IMR-90 (cell line): ENCODE data around the gene ANKDD1B. TPM values are rescaled to one million over a fixed set of nuclear protein-coding genes. Genes with fewer than 3 reads are reported as not detected.
A peak's percentile ranks its signal among the peaks of the same experiment; 100 is the strongest.

Source experiments
- ATAC-seq: fragments of 200-7000 bp; cut with Tn5 transposase; 2 replicates; pipeline ENCODE4 v1.9.1; 2020; ENCODE audit warnings: low read depth, mild to moderate bottlenecking, moderate library complexity
- BruUV-seq: library from RNA; stranded (reverse); fragments of 400-500 nt; replicated peaks from 2 replicates; lab custom pipeline; 2021; lab: Mats Ljungman, UMichigan
- CTCF ChIA-PET: fragments of 300-600 bp; formaldehyde crosslinking; extraction: SDS; loops from one replicate; lab custom pipeline; 2021; ENCODE audit warnings: antibody characterized with exemption; lab: Yijun Ruan, JAX
- POLR2A ChIA-PET: fragments of 300-600 bp; sonication (Branson Sonifier 250); formaldehyde crosslinking; loops from one replicate; lab custom pipeline; 2022; ENCODE audit warnings: antibody characterized with exemption; ENCODE audit not compliant: unreplicated experiment; lab: Charles Lee
- DNase-seq: peaks from one replicate; pipeline ENCODE4 v3.0.0; 2013
- H2AFZ ChIP-seq: replicated peaks from 2 replicates; pipeline ENCODE3; 2013; ENCODE audit warnings: low read length, mild to moderate bottlenecking; ENCODE audit not compliant: poor library complexity
- H2AK5ac ChIP-seq: 2 replicates; pipeline ENCODE4 v1.6.1; 2013; ENCODE audit warnings: low read depth, low read length, inconsistent platforms
- H2AK9ac ChIP-seq: replicated peaks from 2 replicates; pipeline ENCODE3; 2013; ENCODE audit warnings: mild to moderate bottlenecking, low read depth, low read length, moderate library complexity; ENCODE audit not compliant: poor library complexity
- H2BK120ac ChIP-seq: 2 replicates; pipeline ENCODE4 v1.6.1; 2013; ENCODE audit warnings: low read depth, low read length, inconsistent platforms
- H2BK15ac ChIP-seq: 3 replicates; pipeline ENCODE4 v1.6.1; 2013; ENCODE audit warnings: low read depth, low read length, inconsistent platforms
- H2BK20ac ChIP-seq: 2 replicates; pipeline ENCODE4 v1.6.1; 2013; ENCODE audit warnings: low read depth, mild to moderate bottlenecking, inconsistent platforms, low read length, moderate library complexity
- H2BK5ac ChIP-seq: 2 replicates; pipeline ENCODE4 v1.6.1; 2013; ENCODE audit warnings: mild to moderate bottlenecking, low read depth, low read length, inconsistent platforms; ENCODE audit not compliant: poor library complexity, severe bottlenecking
- H3K14ac ChIP-seq: replicated peaks from 2 replicates; pipeline ENCODE4 v1.6.1; 2013; ENCODE audit warnings: low read depth, low read length, inconsistent platforms
- H3K18ac ChIP-seq: 2 replicates; pipeline ENCODE4 v1.6.1; 2013; ENCODE audit warnings: low read depth, low read length, control low read depth
- H3K23ac ChIP-seq: 2 replicates; pipeline ENCODE4 v1.6.1; 2013; ENCODE audit warnings: low read depth, low read length, inconsistent platforms
- H3K27ac ChIP-seq: 2 replicates; pipeline ENCODE4 v1.5.1; 2013; ENCODE audit warnings: mild to moderate bottlenecking, control low read depth, low read length; ENCODE audit not compliant: insufficient read depth
- H3K27me3 ChIP-seq: 2 replicates; pipeline ENCODE4 v1.6.1; 2013; ENCODE audit warnings: low read length; ENCODE audit not compliant: control insufficient read depth, insufficient read depth
- H3K36me3 ChIP-seq: 2 replicates; pipeline ENCODE4 v1.6.1; 2013; ENCODE audit warnings: low read length, mixed read lengths; ENCODE audit not compliant: control insufficient read depth, insufficient read depth
- H3K4ac ChIP-seq: 2 replicates; pipeline ENCODE4 v1.6.1; 2013; ENCODE audit warnings: low read depth, low read length, inconsistent platforms
- H3K4me1 ChIP-seq: 2 replicates; pipeline ENCODE4 v1.6.1; 2013; ENCODE audit warnings: low read length, mixed read lengths; ENCODE audit not compliant: control insufficient read depth, insufficient read depth
- H3K4me2 ChIP-seq: 2 replicates; pipeline ENCODE4 v1.6.1; 2013; ENCODE audit warnings: low read depth, mild to moderate bottlenecking, control low read depth, low read length, moderate library complexity
- H3K4me3 ChIP-seq: 2 replicates; pipeline ENCODE4 v1.5.1; 2013; ENCODE audit warnings: low read depth, mild to moderate bottlenecking, control low read depth, low read length, moderate library complexity; ENCODE audit not compliant: insufficient read depth
- H3K56ac ChIP-seq: 2 replicates; pipeline ENCODE4 v1.6.1; 2013; ENCODE audit warnings: low read length, inconsistent platforms; ENCODE audit not compliant: insufficient read depth; ENCODE audit errors: extremely low read depth
- H3K79me1 ChIP-seq, 2 experiments: 2 replicates each; pipeline ENCODE4 v1.6.1; 2013; ENCODE audit warnings: low read length in 2 of 2, inconsistent platforms in 1 of 2, low read depth in 1 of 2
- H3K9ac ChIP-seq: 2 replicates; pipeline ENCODE4 v1.6.1; 2013; ENCODE audit warnings: low read depth, low read length, control low read depth
- H3K9me1 ChIP-seq: 2 replicates; pipeline ENCODE4 v1.6.1; 2013; ENCODE audit warnings: low read length, inconsistent platforms; ENCODE audit not compliant: insufficient read depth
- H3K9me3 ChIP-seq: 2 replicates; pipeline ENCODE4 v1.6.1; 2013; ENCODE audit warnings: low read length; ENCODE audit not compliant: control insufficient read depth, insufficient read depth
- H4K20me1 ChIP-seq: 2 replicates; pipeline ENCODE4 v1.6.1; 2013; ENCODE audit warnings: low read length, inconsistent platforms; ENCODE audit not compliant: insufficient read depth
- H4K5ac ChIP-seq: 2 replicates; pipeline ENCODE4 v1.6.1; 2013; ENCODE audit warnings: mild to moderate bottlenecking, low read depth, low read length, control low read depth
- H4K8ac ChIP-seq, 2 experiments: 2 replicates each; pipeline ENCODE4 v1.6.1; 2013; ENCODE audit warnings: low read depth in 2 of 2, low read length in 2 of 2, control low read depth in 1 of 2, inconsistent platforms in 1 of 2
- H4K91ac ChIP-seq: 2 replicates; pipeline ENCODE4 v1.6.1; 2013; ENCODE audit warnings: low read depth, low read length, inconsistent platforms; ENCODE audit not compliant: insufficient read depth
- BHLHE40 ChIP-seq: fragments of 150-350 bp; IDR thresholded peaks from 2 replicates; pipeline ENCODE4 v1.6.1; 2016; ENCODE audit warnings: mild to moderate bottlenecking, low read depth, low read length
- CEBPB ChIP-seq: IDR thresholded peaks from 2 replicates; pipeline ENCODE4 v1.6.1; 2012; ENCODE audit warnings: low read depth, low read length, improper control_type of control experiment
- CHD1 ChIP-seq: IDR thresholded peaks from 2 replicates; pipeline ENCODE4 v1.6.1; 2012; ENCODE audit warnings: low read depth, low read length, improper control_type of control experiment
- CTCF ChIP-seq: conservative IDR thresholded peaks from 2 replicates; pipeline ENCODE4 v1.5.1; 2012; ENCODE audit warnings: mild to moderate bottlenecking, low read depth, low read length, improper control_type of control experiment
- ELK1 ChIP-seq: fragments of 150-350 bp; IDR thresholded peaks from 2 replicates; pipeline ENCODE4 v1.6.1; 2016; ENCODE audit warnings: low read depth, mild to moderate bottlenecking, low read length, moderate library complexity, borderline replicate concordance
- FOS ChIP-seq: fragments of 150-350 bp; IDR thresholded peaks from 2 replicates; pipeline ENCODE4 v1.6.1; 2016; ENCODE audit warnings: low read depth, low read length
- MAFK ChIP-seq: IDR thresholded peaks from 2 replicates; pipeline ENCODE4 v1.6.1; 2012; ENCODE audit warnings: low read depth, low read length, improper control_type of control experiment
- MAZ ChIP-seq: IDR thresholded peaks from 2 replicates; pipeline ENCODE4 v1.6.1; 2012; ENCODE audit warnings: low read depth, mild to moderate bottlenecking, low read length, improper control_type of control experiment, moderate library complexity, borderline replicate concordance
- MXI1 ChIP-seq: IDR thresholded peaks from 2 replicates; pipeline ENCODE4 v1.6.1; 2012; ENCODE audit warnings: low read depth, mild to moderate bottlenecking, low read length, moderate library complexity, borderline replicate concordance
- NFE2L2 ChIP-seq: fragments of 150-350 bp; IDR thresholded peaks from 2 replicates; pipeline ENCODE4 v1.6.1; 2016; ENCODE audit warnings: low read depth, mild to moderate bottlenecking, low read length
- POLR2A ChIP-seq: IDR thresholded peaks from 2 replicates; pipeline ENCODE4 v1.6.1; 2012; ENCODE audit warnings: mild to moderate bottlenecking, low read depth, low read length
- RAD21 ChIP-seq: IDR thresholded peaks from 2 replicates; pipeline ENCODE4 v1.6.1; 2012; ENCODE audit warnings: low read length, improper control_type of control experiment
- RCOR1 ChIP-seq: IDR thresholded peaks from 2 replicates; pipeline ENCODE4 v1.6.1; 2012; ENCODE audit warnings: mild to moderate bottlenecking, low read length, improper control_type of control experiment; ENCODE audit not compliant: insufficient replicate concordance
- RFX5 ChIP-seq: IDR thresholded peaks from 2 replicates; pipeline ENCODE4 v1.8.0; 2012; ENCODE audit warnings: low read depth, mild to moderate bottlenecking, low read length, moderate library complexity
- SMC3 ChIP-seq: fragments of 150-350 bp; IDR thresholded peaks from 2 replicates; pipeline ENCODE4 v1.6.1; 2016; ENCODE audit warnings: low read depth, mild to moderate bottlenecking, antibody characterized with exemption, low read length, moderate library complexity
- USF2 ChIP-seq: fragments of 150-350 bp; IDR thresholded peaks from 2 replicates; pipeline ENCODE4 v1.6.1; 2017; ENCODE audit warnings: mild to moderate bottlenecking, antibody characterized with exemption, low read length, low read depth
- WGBS, 2 experiments: methylation state at CpG; one replicate each; pipeline versions ENCODE4 v1.1.5 to v1.1.7; 2013; ENCODE audit warnings: missing lambda C conversion rate in 2 of 2; ENCODE audit not compliant: insufficient read length in 1 of 2; ENCODE audit errors: extremely low coverage in 2 of 2; 5-methylcytosine and 5-hydroxymethylcytosine counted together
- dilution Hi-C: fragments of 300-500 bp; cut with HindIII; formaldehyde crosslinking; loops from one replicate; pipeline ENCODE4 v1.14.3; 2018; ENCODE audit warnings: low sequenced_read_pairs; ENCODE audit not compliant: unreplicated experiment
- in situ Hi-C: fragments of 300-500 bp; cut with MboI; formaldehyde crosslinking; loops from 3 replicates; pipeline ENCODE4 v1.14.3; 2019; ENCODE audit warnings: low sequenced_read_pairs, inconsistent platforms, mixed read lengths
- intact Hi-C: fragments of 100-400 bp; cut with micrococcal nuclease; formaldehyde crosslinking; loops from 2 replicates; pipeline ENCODE4 v1.10.0; 2022
- polyA plus RNA-seq, 3 experiments: library from polyadenylated mRNA; depleted of rRNA; stranded (reverse); fragments of >200 nt; gene quantifications; 2 replicates each; pipeline ENCODE4 v1.2.3, GENCODE V29; 2012; ENCODE audit warnings: low replicate concordance in 1 of 3
- total RNA-seq: library from RNA; depleted of rRNA; stranded (reverse); fragments of >200 nt; gene quantifications from 2 replicates; pipeline ENCODE4 v1.2.3, GENCODE V29; 2012

ANKDD1B gene
- total and polyA plus RNA-seq, 2 of the 4 experiments (the other 2 are of a cell fraction), result 0.24 TPM; not detected in 1

- H3K9me3 ChIP-seq, result no peaks in the 10 kb centered on the region
- no peak overlapping the region for H2BK120ac ChIP-seq
- no peak overlapping the region for H3K4me3 ChIP-seq
- in situ Hi-C loops, result no loop called here
- H4K91ac ChIP-seq, result no peak overlapping the region
- H4K8ac ChIP-seq, result no peak overlapping the region
- H3K9me1 ChIP-seq, result no peaks in the 10 kb centered on the region; the same call in 1 of the 2 replicates
- H3K27me3 ChIP-seq, result no peaks in the 10 kb centered on the region
- no peak overlapping the region for H2AFZ ChIP-seq
- H2BK5ac ChIP-seq, result no peak overlapping the region
- no CpG with 5 or more reads among the region's 1 CpG for WGBS, 2 experiments
- ChIA-PET POLR2A (no interaction called here), CTCF (no interaction called here)
- H3K9ac ChIP-seq, result no peak overlapping the region
- peak; percentile 27 for ATAC-seq
- no peak overlapping the region for H3K56ac ChIP-seq
- no peak overlapping the region for H2BK20ac ChIP-seq
- no peak overlapping the region for H2AK5ac ChIP-seq
- H3K36me3 ChIP-seq, result peaks cover 11% of the 10 kb centered on the region
- TF ChIP-seq RFX5, result no peak
- no peak for TF ChIP-seq MAFK
- TF ChIP-seq POLR2A, result no peak
- no peak for TF ChIP-seq RCOR1
- no peak for TF ChIP-seq NFE2L2
- TF ChIP-seq FOS, result no peak
- TF ChIP-seq CHD1, result no peak
- no peak for TF ChIP-seq MXI1
- TF ChIP-seq MAZ, result no peak
- TF ChIP-seq RAD21, result no peak
- no peak for TF ChIP-seq CEBPB
- TF ChIP-seq ELK1, result no peak
- no peak for TF ChIP-seq SMC3
- no peak for TF ChIP-seq CTCF
- no peak for TF ChIP-seq BHLHE40
- no peak for TF ChIP-seq USF2
- no peak overlapping the region for H3K4me2 ChIP-seq
- dilution Hi-C loops, result no loop called here
- intact Hi-C loops, result no loop called here
- H3K4ac ChIP-seq, result no peak overlapping the region
- no peak overlapping the region for H3K23ac ChIP-seq
- no TSS peak for BruUV-seq
- H3K18ac ChIP-seq, result no peak overlapping the region
- H2BK15ac ChIP-seq, result no peak overlapping the region
- no peaks in the 10 kb centered on the region for H4K20me1 ChIP-seq
- DNase-seq, result peak; percentile 14
- no peak overlapping the region for H4K5ac ChIP-seq
- H3K14ac ChIP-seq, result no peak overlapping the region
- no peak overlapping the region for H3K27ac ChIP-seq
- no peaks in the 10 kb centered on the region for H3K4me1 ChIP-seq
- no peak overlapping the region for H2AK9ac ChIP-seq
- peaks cover 9 to 13% of the 10 kb centered on the region in 2 experiments; a peak in 3 of 4 replicates for H3K79me1 ChIP-seq
These were observed 94.8 kb downstream of the ANKDD1B start for GRCh38 chr5:75706016-75706415.
